SK-N-SH (cell line): ENCODE data around the gene BIRC3. TPM values are rescaled to one million over a fixed set of nuclear protein-coding genes. Genes with fewer than 3 reads are reported as not detected.

Source experiments
- CTCF ChIA-PET: fragments of 300-600, 350-600 bp; formaldehyde crosslinking; extraction: SDS; loops from one replicate; lab custom pipeline; 2021; lab: Yijun Ruan, JAX
- POLR2A ChIA-PET: fragments of 350-600 bp; sonication (Branson Sonifier 250); formaldehyde crosslinking; extraction: SDS; loops from one replicate; lab custom pipeline; 2020; ENCODE audit warnings: antibody characterized with exemption, inconsistent platforms; lab: Yijun Ruan, JAX
- DNase-seq: peaks from one replicate; pipeline ENCODE4 v3.0.0; 2012
- H2AFZ ChIP-seq: fragments of 200-600 bp; sonication (generic); 2 replicates; pipeline ENCODE4 v1.8.1; 2016; ENCODE audit warnings: antibody characterized with exemption, mild to moderate bottlenecking, low read depth
- H3F3A ChIP-seq: fragments of 200-600 bp; sonication (generic); replicated peaks from 2 replicates; pipeline ENCODE3; 2016; ENCODE audit warnings: antibody characterized with exemption, mild to moderate bottlenecking; ENCODE audit not compliant: insufficient read depth
- H3K27ac ChIP-seq, 2 experiments: fragments of 200-500 bp in 1 of 2; fragments of 200-600 bp in 1 of 2; sonication (Bioruptor generic) in 1 of 2; sonication (generic), shearing (Covaris generic) in 1 of 2; 2 replicates each; pipeline versions ENCODE4 v1.5.1 to v1.6.1; 2014 to 2016; ENCODE audit warnings: low read depth in 2 of 2, inconsistent platforms in 1 of 2, low read length in 1 of 2, mild to moderate bottlenecking in 1 of 2, mixed read lengths in 1 of 2
- H3K27me3 ChIP-seq: fragments of 200-600 bp; sonication (generic), shearing (Covaris generic); 2 replicates; pipeline ENCODE4 v1.6.1; 2016; ENCODE audit warnings: mixed run types; ENCODE audit not compliant: insufficient read depth
- H3K36me3 ChIP-seq, 2 experiments: fragments of 200-500 bp in 1 of 2; fragments of 200-600 bp in 1 of 2; sonication (Bioruptor generic) in 1 of 2; sonication (generic) in 1 of 2; replicated peaks in 1 of 2; 2 replicates each; pipeline versions ENCODE3 to v1.5.1; 2014 to 2016; ENCODE audit warnings: low read length in 1 of 2, mild to moderate bottlenecking in 1 of 2; ENCODE audit not compliant: insufficient read depth in 2 of 2, control insufficient read depth in 1 of 2
- H3K4me1 ChIP-seq, 2 experiments: fragments of 200-500 bp in 1 of 2; fragments of 200-600 bp in 1 of 2; sonication (Bioruptor generic) in 1 of 2; sonication (generic), shearing (Covaris generic) in 1 of 2; 2 replicates each; pipeline versions ENCODE4 v1.5.1 to v1.6.1; 2014 to 2016; ENCODE audit warnings: low read depth in 1 of 2, low read length in 1 of 2, mixed run types in 1 of 2; ENCODE audit not compliant: insufficient read depth in 2 of 2, control insufficient read depth in 1 of 2
- H3K4me2 ChIP-seq: fragments of 200-600 bp; sonication (generic), shearing (Covaris generic); 2 replicates; pipeline ENCODE4 v1.6.1; 2017; ENCODE audit warnings: mixed run types
- H3K4me3 ChIP-seq, 2 experiments: fragments of 200-500 bp in 1 of 2; fragments of 200-600 bp in 1 of 2; sonication (Bioruptor generic) in 1 of 2; sonication (generic), shearing (Covaris generic) in 1 of 2; 2 replicates each; pipeline versions ENCODE4 v1.5.1 to v1.8.1; 2014 to 2016; ENCODE audit warnings: low read depth in 2 of 2, inconsistent platforms in 1 of 2, low read length in 1 of 2, mild to moderate bottlenecking in 1 of 2, mixed read lengths in 1 of 2, moderate library complexity in 1 of 2
- H3K79me2 ChIP-seq: fragments of 200-600 bp; sonication (generic); 2 replicates; pipeline ENCODE4 v1.8.1; 2017; ENCODE audit warnings: mild to moderate bottlenecking; ENCODE audit not compliant: insufficient read depth
- H3K9ac ChIP-seq: fragments of 200-600 bp; sonication (generic); 2 replicates; pipeline ENCODE4 v1.6.1; 2017; ENCODE audit warnings: mixed run types
- H3K9me2 ChIP-seq: fragments of 200-600 bp; sonication (generic); 2 replicates; pipeline ENCODE4 v1.6.1; 2017; ENCODE audit warnings: mixed run types
- H3K9me3 ChIP-seq: fragments of 200-600 bp; sonication (generic); 2 replicates; pipeline ENCODE4 v1.6.1; 2017; ENCODE audit warnings: mixed run types, mild to moderate bottlenecking, moderate library complexity
- H4K20me1 ChIP-seq: fragments of 200-600 bp; sonication (generic); 2 replicates; pipeline ENCODE4 v1.6.1; 2017; ENCODE audit warnings: mild to moderate bottlenecking, mixed run types; ENCODE audit not compliant: insufficient read depth
- CTCF ChIP-seq: fragments of 200-600 bp; sonication (generic); IDR thresholded peaks from 2 replicates; pipeline ENCODE4 v1.6.1; 2017; ENCODE audit warnings: antibody characterized with exemption, mild to moderate bottlenecking, moderate library complexity
- EP300 ChIP-seq, 2 experiments: IDR thresholded peaks; 2 replicates each; pipeline versions ENCODE4 v1.4.0 to v1.6.1; 2012; ENCODE audit warnings: borderline replicate concordance in 1 of 2, low read depth in 1 of 2, low read length in 1 of 2
- FOSL2 ChIP-seq: IDR thresholded peaks from 2 replicates; pipeline ENCODE4 v1.4.0; 2012; ENCODE audit warnings: low read depth, mild to moderate bottlenecking, moderate library complexity, borderline replicate concordance
- FOXM1 ChIP-seq: IDR thresholded peaks from 2 replicates; pipeline ENCODE4 v1.4.0; 2012; ENCODE audit warnings: low read depth, mild to moderate bottlenecking
- JUND ChIP-seq: IDR thresholded peaks from 2 replicates; pipeline ENCODE4 v1.4.0; 2012
- MEF2A ChIP-seq: IDR thresholded peaks from 2 replicates; pipeline ENCODE4 v1.4.0; 2012; ENCODE audit warnings: low read depth, borderline replicate concordance
- NFIC ChIP-seq: IDR thresholded peaks from 2 replicates; pipeline ENCODE4 v1.4.0; 2012; ENCODE audit warnings: borderline replicate concordance
- PBX3 ChIP-seq: IDR thresholded peaks from 2 replicates; pipeline ENCODE4; 2012
- TCF12 ChIP-seq: IDR thresholded peaks from 2 replicates; pipeline ENCODE4 v1.4.0; 2012
- TEAD4 ChIP-seq: IDR thresholded peaks from 2 replicates; pipeline ENCODE4 v1.4.0; 2012; ENCODE audit warnings: mild to moderate bottlenecking, borderline replicate concordance; ENCODE audit not compliant: insufficient read depth
- WGBS: methylation state at CpG from one replicate; pipeline ENCODE4 v1.1.6; 2017; ENCODE audit warnings: low lambda C conversion rate; 5-methylcytosine and 5-hydroxymethylcytosine counted together
- polyA plus RNA-seq, 3 experiments: library from polyadenylated mRNA; depleted of rRNA; stranded (reverse); fragments of >200 nt; gene quantifications; 2 replicates each; pipeline ENCODE4 v1.2.3, GENCODE V29; 2012

BIRC3 gene
- polyA plus RNA-seq, 1 of the 3 experiments (the other 2 are of a cell fraction), result 0.46 TPM

GRCh38 chr11:102323542-102324251 lies 6.4 kb downstream of the BIRC3 start:
- Histone ChIP-seq H3F3A (peaks cover 29% of the 10 kb centered on the region), H3K36me3 (no peaks in the 10 kb centered on the region), H3K9me3 (no peaks in the 10 kb centered on the region), H3K27me3 (no peaks in the 10 kb centered on the region), H2AFZ (peak overlapping the region; percentile 63; the same call in 1 of the 2 replicates), H3K4me1 (peaks cover 0 to 14% of the 10 kb centered on the region in 2 experiments; a peak in 2 of 4 replicates), H3K27ac (peak overlapping the region in 1 of 2 experiments; percentile 41; a peak in 2 of 4 replicates), H3K4me3 (no peak overlapping the region), H3K9ac (no peak overlapping the region), H4K20me1 (no peaks in the 10 kb centered on the region), H3K79me2 (peaks cover 3% of the 10 kb centered on the region; the same call in 1 of the 2 replicates), H3K9me2 (no peaks in the 10 kb centered on the region), H3K4me2 (no peak overlapping the region)
- CTCF ChIA-PET, result interaction anchor here (1.7 kb wide), 2 partner anchors 18 to 35 kb away, joined by 5 to 7 read pairs; no protein-coding TSS in a partner anchor
- POLR2A ChIA-PET, result no interaction called here
- 54% methylated on average over 1 of the region's 1 CpG for WGBS
- DNase-seq, result no peak
- peak in 1 of 2 experiments; percentile 25; a peak in 1 of 4 replicates for TF ChIP-seq EP300 (IDR thresholded peaks at IDR 0.05; ENCODE audit: borderline replicate concordance in 1 of 2, low read depth in 1 of 2, low read length in 1 of 2)
- TF ChIP-seq TEAD4, result peak; percentile 36; the same call in 1 of the 2 replicates
- TF ChIP-seq FOSL2, result peak; percentile 86
- TF ChIP-seq FOXM1, result no peak
- peak; percentile 51 for TF ChIP-seq TCF12
- TF ChIP-seq NFIC, result peak; percentile 17; the same call in 1 of the 2 replicates
- peak; percentile 61 for TF ChIP-seq JUND
- TF ChIP-seq PBX3, result peak; percentile 82
- no peak for TF ChIP-seq MEF2A

GRCh38 chr11:102325088-102325487 lies 7.8 kb downstream of the BIRC3 start:
- 89% methylated on average over 3 of the region's 3 CpGs for WGBS
- CTCF ChIA-PET, result interaction anchor here (1.0 to 1.7 kb wide), 3 partner anchors 14 to 36 kb away, joined by 4 to 7 read pairs (median 5); no protein-coding TSS in a partner anchor
- Histone ChIP-seq H3F3A (peaks cover 29% of the 10 kb centered on the region), H2AFZ (no peak overlapping the region), H3K9ac (no peak overlapping the region), H3K79me2 (0 out of 2 replicates have a peak, but pooled peaks cover 3% of the 10 kb centered on the region), H3K9me3 (no peaks in the 10 kb centered on the region), H3K4me2 (no peak overlapping the region), H3K4me3 (no peak overlapping the region), H3K36me3 (no peaks in the 10 kb centered on the region), H4K20me1 (no peaks in the 10 kb centered on the region), H3K9me2 (no peaks in the 10 kb centered on the region), H3K4me1 (peaks cover 0 to 14% of the 10 kb centered on the region in 2 experiments; a peak in 2 of 4 replicates), H3K27me3 (no peaks in the 10 kb centered on the region), H3K27ac (no peak overlapping the region)
- DNase-seq, result no peak
- TF ChIP-seq CTCF (0 out of 2 replicates have a peak, but pooled peaks have one; percentile 11), FOSL2 (no peak)
- POLR2A ChIA-PET, result no interaction called here
